PC-9 (cell line): ENCODE measurements around the gene IKZF2. TPM values are rescaled to one million over a fixed set of nuclear protein-coding genes. Genes with fewer than 3 reads are reported as not detected.

Experiments
- BruUV-seq: library from RNA; stranded (reverse); fragments of 400-500 nt; replicated peaks from 2 replicates; lab custom pipeline; 2021; lab: Mats Ljungman, UMichigan
- CTCF ChIA-PET: fragments of 300-600 bp; sonication (Branson Sonifier 250); formaldehyde crosslinking; loops from one replicate; lab custom pipeline; 2022; ENCODE audit warnings: antibody characterized with exemption; lab: Charles Lee
- POLR2A ChIA-PET: fragments of 300-600 bp; sonication (Branson Sonifier 250); formaldehyde crosslinking; loops from one replicate; lab custom pipeline; 2022; ENCODE audit warnings: antibody characterized with exemption; ENCODE audit not compliant: unreplicated experiment; lab: Charles Lee
- DNase-seq, 2 experiments: peaks; one replicate each; pipeline versions ENCODE4 v3.0.0 to v3.0.0-alpha.2; 2015 to 2022; ENCODE audit warnings: mixed read lengths in 1 of 2
- H2AFZ ChIP-seq: fragments of 200-600 bp; sonication (generic); 2 replicates; pipeline ENCODE4 v1.8.1; 2017; ENCODE audit warnings: antibody characterized with exemption
- H3F3A ChIP-seq: fragments of 200-600 bp; sonication (generic); 2 replicates; pipeline ENCODE4 v1.8.1; 2017; ENCODE audit warnings: antibody characterized with exemption, mild to moderate bottlenecking, low read depth; ENCODE audit not compliant: insufficient read depth
- H3K27ac ChIP-seq: fragments of 200-600 bp; sonication (generic); 2 replicates; pipeline ENCODE4 v1.6.1; 2016; ENCODE audit warnings: mixed run types
- H3K27me3 ChIP-seq: fragments of 200-600 bp; sonication (generic); 2 replicates; pipeline ENCODE4 v1.6.1; 2016; ENCODE audit warnings: low read depth, mixed run types; ENCODE audit not compliant: insufficient read depth
- H3K36me3 ChIP-seq: fragments of 200-600 bp; sonication (generic); 2 replicates; pipeline ENCODE4 v1.6.1; 2016; ENCODE audit warnings: low read depth, mixed run types
- H3K4me1 ChIP-seq: fragments of 200-600 bp; sonication (generic); replicated peaks from 2 replicates; pipeline ENCODE4 v1.6.1; 2016; ENCODE audit warnings: mixed run types; ENCODE audit not compliant: insufficient read depth
- H3K4me2 ChIP-seq: fragments of 200-600 bp; sonication (generic); 2 replicates; pipeline ENCODE4 v1.6.1; 2017; ENCODE audit warnings: mixed run types
- H3K4me3 ChIP-seq: fragments of 200-600 bp; sonication (generic); 2 replicates; pipeline ENCODE4 v1.6.1; 2016; ENCODE audit warnings: mixed run types
- H3K79me2 ChIP-seq: fragments of 200-600 bp; sonication (generic); 2 replicates; pipeline ENCODE4 v1.6.1; 2017; ENCODE audit warnings: low read depth, mixed run types
- H3K9me2 ChIP-seq: fragments of 200-600 bp; sonication (generic); 2 replicates; pipeline ENCODE4 v1.8.1; 2017; ENCODE audit warnings: mild to moderate bottlenecking; ENCODE audit not compliant: insufficient read depth
- H3K9me3 ChIP-seq: fragments of 200-600 bp; sonication (generic); 2 replicates; pipeline ENCODE4 v1.8.1; 2016; ENCODE audit warnings: low read depth; ENCODE audit not compliant: insufficient read depth
- H4K20me1 ChIP-seq: fragments of 200-600 bp; sonication (generic); 2 replicates; pipeline ENCODE4 v1.8.1; 2017; ENCODE audit not compliant: insufficient read depth
- EZH2 ChIP-seq: fragments of 200-600 bp; sonication (generic); IDR thresholded peaks from 2 replicates; pipeline ENCODE4 v1.8.0; 2017; ENCODE audit warnings: antibody characterized with exemption, low read depth
- intact Hi-C: fragments of 100-400 bp; cut with micrococcal nuclease; formaldehyde crosslinking; loops from one replicate; pipeline ENCODE4 v1.10.0; 2022; ENCODE audit not compliant: unreplicated experiment
- total RNA-seq: library from RNA; stranded (reverse); gene quantifications from 2 replicates; pipeline ENCODE4 v1.2.3, GENCODE V29; 2021
- TF ChIP-seq, protein P1 (sequence below): fragments of 200-600 bp; sonication (generic); conservative IDR thresholded peaks from 2 replicates; pipeline ENCODE4 v1.6.1; 2017; ENCODE audit warnings: mixed run types, antibody characterized with exemption, mild to moderate bottlenecking, moderate library complexity

IKZF2 gene
- total RNA-seq, 1 experiment from 2014 or later, result 28.3 TPM

DNA sequence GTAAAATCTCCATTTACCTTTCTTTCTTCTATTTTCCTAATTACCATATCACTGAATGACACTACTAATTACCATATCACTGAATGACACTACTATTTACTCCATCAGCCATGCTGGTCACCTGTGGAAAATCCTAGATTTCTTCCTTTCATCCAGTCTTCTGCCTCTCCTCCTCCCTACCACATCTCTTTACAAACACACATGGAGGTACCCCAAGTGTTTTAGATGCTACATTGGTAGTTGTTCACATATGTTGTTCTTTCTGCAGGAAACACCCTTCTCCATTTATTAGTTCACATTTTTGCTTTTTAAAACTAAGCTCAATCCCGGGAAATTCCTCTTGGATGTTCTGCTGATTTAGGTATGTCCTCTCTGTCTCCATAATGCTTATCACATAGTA, 134.0 kb downstream of the IKZF2 start:
- TF ChIP-seq EZH2, result no peak
- Histone ChIP-seq H2AFZ (no peak overlapping the region), H3K4me3 (no peak overlapping the region), H3F3A (no peaks in the 10 kb centered on the region), H3K4me2 (no peak overlapping the region), H3K36me3 (no peaks in the 10 kb centered on the region), H3K27ac (no peak overlapping the region), H3K9me3 (no peaks in the 10 kb centered on the region), H3K27me3 (no peaks in the 10 kb centered on the region), H3K4me1 (no peaks in the 10 kb centered on the region), H3K9me2 (no peaks in the 10 kb centered on the region), H3K79me2 (no peaks in the 10 kb centered on the region), H4K20me1 (no peaks in the 10 kb centered on the region)
- POLR2A ChIA-PET, result no interaction called here
- BruUV-seq, result no TSS peak
- CTCF ChIA-PET, result no interaction called here
- intact Hi-C loops, result no loop called here
- no peak for DNase-seq

DNA sequence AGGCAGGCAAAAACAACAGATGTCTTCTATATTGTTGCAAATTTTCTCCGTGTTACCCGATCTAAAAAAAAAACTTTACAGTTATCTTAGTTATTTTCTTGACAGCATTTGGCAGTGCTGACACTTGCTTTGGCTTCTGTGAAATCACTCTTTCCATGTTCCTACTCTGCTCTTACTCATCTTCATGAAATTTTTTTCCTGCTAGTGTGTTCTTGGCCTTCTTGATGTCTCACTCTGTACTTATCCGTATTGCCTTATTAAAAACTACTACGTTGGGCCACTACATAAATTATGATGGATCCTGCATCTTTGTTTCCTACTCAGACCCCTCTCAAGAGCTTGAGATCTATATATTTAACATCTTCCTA, 134.4 kb downstream of the IKZF2 start:
- intact Hi-C loops, result no loop called here
- CTCF ChIA-PET, result no interaction called here
- Histone ChIP-seq H3K4me2 (no peak overlapping the region), H2AFZ (no peak overlapping the region), H3K27me3 (no peaks in the 10 kb centered on the region), H3K4me3 (no peak overlapping the region), H3K9me2 (no peaks in the 10 kb centered on the region), H3K27ac (no peak overlapping the region), H4K20me1 (no peaks in the 10 kb centered on the region), H3K9me3 (no peaks in the 10 kb centered on the region), H3K79me2 (no peaks in the 10 kb centered on the region), H3K4me1 (no peaks in the 10 kb centered on the region), H3K36me3 (no peaks in the 10 kb centered on the region), H3F3A (no peaks in the 10 kb centered on the region)
- POLR2A ChIA-PET, result no interaction called here
- no TSS peak for BruUV-seq
- no peak for DNase-seq
- no peak for TF ChIP-seq EZH2
- TF ChIP-seq, protein P1, sequence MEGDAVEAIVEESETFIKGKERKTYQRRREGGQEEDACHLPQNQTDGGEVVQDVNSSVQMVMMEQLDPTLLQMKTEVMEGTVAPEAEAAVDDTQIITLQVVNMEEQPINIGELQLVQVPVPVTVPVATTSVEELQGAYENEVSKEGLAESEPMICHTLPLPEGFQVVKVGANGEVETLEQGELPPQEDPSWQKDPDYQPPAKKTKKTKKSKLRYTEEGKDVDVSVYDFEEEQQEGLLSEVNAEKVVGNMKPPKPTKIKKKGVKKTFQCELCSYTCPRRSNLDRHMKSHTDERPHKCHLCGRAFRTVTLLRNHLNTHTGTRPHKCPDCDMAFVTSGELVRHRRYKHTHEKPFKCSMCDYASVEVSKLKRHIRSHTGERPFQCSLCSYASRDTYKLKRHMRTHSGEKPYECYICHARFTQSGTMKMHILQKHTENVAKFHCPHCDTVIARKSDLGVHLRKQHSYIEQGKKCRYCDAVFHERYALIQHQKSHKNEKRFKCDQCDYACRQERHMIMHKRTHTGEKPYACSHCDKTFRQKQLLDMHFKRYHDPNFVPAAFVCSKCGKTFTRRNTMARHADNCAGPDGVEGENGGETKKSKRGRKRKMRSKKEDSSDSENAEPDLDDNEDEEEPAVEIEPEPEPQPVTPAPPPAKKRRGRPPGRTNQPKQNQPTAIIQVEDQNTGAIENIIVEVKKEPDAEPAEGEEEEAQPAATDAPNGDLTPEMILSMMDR, result no peak

DNA sequence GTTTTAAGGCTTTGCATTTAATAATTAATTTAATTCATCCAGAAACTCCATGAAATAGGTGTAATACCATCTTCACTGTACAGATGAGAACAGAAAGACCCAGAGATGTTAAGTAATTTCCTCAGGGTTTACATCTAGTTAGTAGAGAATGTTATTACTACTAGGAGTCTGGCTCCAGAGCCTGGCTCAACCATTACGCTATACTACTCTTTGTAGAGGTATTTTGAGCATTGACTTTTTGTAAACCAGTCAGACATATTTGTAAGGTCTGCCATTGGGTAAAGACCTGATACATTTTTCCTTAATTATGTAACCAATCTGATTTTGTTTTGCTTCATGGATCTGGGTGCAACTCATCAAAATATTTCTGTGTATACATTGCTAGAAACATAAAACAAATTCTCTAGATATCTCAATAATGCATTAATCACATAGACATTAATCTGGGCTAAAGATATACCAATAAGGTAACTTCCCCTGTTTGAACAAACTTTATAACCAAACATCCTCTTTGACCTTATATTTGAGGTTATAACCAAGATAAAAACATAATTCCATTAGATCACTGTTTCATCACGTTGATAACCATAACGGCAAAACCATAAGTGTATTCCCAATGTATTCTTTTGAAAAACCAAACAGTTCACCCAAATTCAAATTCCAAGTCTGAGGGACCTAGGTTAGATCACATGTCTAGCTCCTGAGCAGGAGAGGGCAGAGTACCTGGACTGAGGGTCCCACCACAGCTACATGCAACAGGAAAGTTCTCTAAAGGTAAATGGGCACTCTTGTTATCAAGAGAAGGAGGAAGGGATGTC, 135.0 kb downstream of the IKZF2 start:
- DNase-seq, result no peak
- BruUV-seq, result no TSS peak
- CTCF ChIA-PET, result no interaction called here
- Histone ChIP-seq H3K4me3 (no peak overlapping the region), H3K4me2 (no peak overlapping the region), H3K27ac (no peak overlapping the region), H2AFZ (no peak overlapping the region), H3K9me3 (no peaks in the 10 kb centered on the region), H3K79me2 (no peaks in the 10 kb centered on the region), H3F3A (no peaks in the 10 kb centered on the region), H3K27me3 (no peaks in the 10 kb centered on the region), H3K9me2 (no peaks in the 10 kb centered on the region), H3K36me3 (no peaks in the 10 kb centered on the region), H3K4me1 (no peaks in the 10 kb centered on the region), H4K20me1 (no peaks in the 10 kb centered on the region)
- POLR2A ChIA-PET, result no interaction called here
- intact Hi-C loops, result no loop called here
- TF ChIP-seq, protein P1, result no peak
- no peak for TF ChIP-seq EZH2
